Astrocyte (in vitro differentiated cells and primary cell): Measurements from ENCODE around the gene PREX1. TPM values are rescaled to one million over a fixed set of nuclear protein-coding genes. Genes with fewer than 3 reads are reported as not detected.

Source experiments
- DNase-seq: peaks from one replicate; pipeline ENCODE4 v3.0.0-alpha.2; 2010; ENCODE audit warnings: low read depth
- FAIRE-seq: peaks from 2 replicates; lab custom pipeline; 2011; peaks lifted over from hg19 to GRCh38; lab: Jason Lieb, UNC
- H2AFZ ChIP-seq: 2 replicates; pipeline ENCODE4 v1.6.0; 2012; ENCODE audit warnings: low read depth, low read length, inconsistent platforms
- H3K27ac ChIP-seq: 2 replicates; pipeline ENCODE4 v1.5.1; 2011; ENCODE audit warnings: low read depth, low read length, inconsistent platforms
- H3K27me3 ChIP-seq: 2 replicates; pipeline ENCODE4 v1.6.0; 2011; ENCODE audit warnings: low read length, inconsistent platforms; ENCODE audit not compliant: insufficient read depth
- H3K36me3 ChIP-seq: 2 replicates; pipeline ENCODE4 v1.5.1; 2011; ENCODE audit warnings: low read length, inconsistent platforms; ENCODE audit not compliant: insufficient read depth
- H3K4me1 ChIP-seq: 2 replicates; pipeline ENCODE4 v1.5.1; 2011; ENCODE audit warnings: low read length, inconsistent platforms; ENCODE audit not compliant: insufficient read depth
- H3K4me2 ChIP-seq: 2 replicates; pipeline ENCODE4 v1.6.0; 2012; ENCODE audit warnings: low read length, inconsistent platforms
- H3K4me3 ChIP-seq: 2 replicates; pipeline ENCODE4 v1.5.1; 2011; ENCODE audit warnings: low read depth, mild to moderate bottlenecking, low read length, inconsistent platforms; ENCODE audit not compliant: insufficient read depth
- H3K79me2 ChIP-seq: 2 replicates; pipeline ENCODE4 v1.6.0; 2012; ENCODE audit warnings: mild to moderate bottlenecking, low read length, inconsistent platforms; ENCODE audit not compliant: insufficient read depth
- H3K9ac ChIP-seq: 2 replicates; pipeline ENCODE4 v1.6.0; 2012; ENCODE audit warnings: mild to moderate bottlenecking, low read length, inconsistent platforms
- H3K9me3 ChIP-seq: 2 replicates; pipeline ENCODE4 v1.5.1; 2012; ENCODE audit warnings: low read depth, mild to moderate bottlenecking, low read length, inconsistent platforms; ENCODE audit not compliant: insufficient read depth
- H4K20me1 ChIP-seq: 2 replicates; pipeline ENCODE4 v1.6.0; 2012; ENCODE audit warnings: low read length, inconsistent platforms; ENCODE audit not compliant: insufficient read depth
- H3K27ac Mint-ChIP-seq: one replicate; pipeline ENCODE4 v1.8.0; 2021; ENCODE audit warnings: mild to moderate bottlenecking, mixed read lengths; ENCODE audit not compliant: unreplicated experiment
- H3K27me3 Mint-ChIP-seq: one replicate; pipeline ENCODE4 v1.8.0; 2021; ENCODE audit warnings: low read depth, mixed read lengths; ENCODE audit not compliant: unreplicated experiment
- H3K36me3 Mint-ChIP-seq: one replicate; pipeline ENCODE4 v1.8.0; 2021; ENCODE audit warnings: low read depth, mixed read lengths; ENCODE audit not compliant: unreplicated experiment
- H3K4me1 Mint-ChIP-seq: one replicate; pipeline ENCODE4 v1.8.0; 2021; ENCODE audit warnings: low read depth, mixed read lengths; ENCODE audit not compliant: unreplicated experiment
- H3K4me3 Mint-ChIP-seq: one replicate; pipeline ENCODE4 v1.8.0; 2021; ENCODE audit warnings: mild to moderate bottlenecking, moderate library complexity, mixed read lengths; ENCODE audit not compliant: unreplicated experiment
- H3K9me3 Mint-ChIP-seq: one replicate; pipeline ENCODE4 v1.8.0; 2021; ENCODE audit warnings: mild to moderate bottlenecking, mixed read lengths; ENCODE audit not compliant: unreplicated experiment
- CTCF ChIP-seq: IDR thresholded peaks from 2 replicates; pipeline ENCODE4 v1.5.1; 2011; ENCODE audit warnings: low read depth, mild to moderate bottlenecking, inconsistent platforms, low read length, moderate library complexity; ENCODE audit not compliant: insufficient read depth
- EZH2 ChIP-seq: IDR thresholded peaks from 2 replicates; pipeline ENCODE4 v1.6.1; 2012; ENCODE audit warnings: mild to moderate bottlenecking, low read length, inconsistent platforms; ENCODE audit not compliant: insufficient read depth
- total RNA-seq: library from RNA; stranded (reverse); gene quantifications from 2 replicates; pipeline ENCODE4 v1.2.1, GENCODE V29; 2021

PREX1 gene
- total RNA-seq, 1 donor from 2014 or later = 3.5 TPM

GRCh38 chr20:48679011-48679410, 148.8 kb downstream of the PREX1 start:
- Histone ChIP-seq H3K27me3 (no peaks in the 10 kb centered on the region), H4K20me1 (no peaks in the 10 kb centered on the region), H3K4me3 (no peak overlapping the region), H3K9me3 (no peaks in the 10 kb centered on the region), H3K79me2 (no peaks in the 10 kb centered on the region), H3K4me2 (no peak overlapping the region), H3K9ac (no peak overlapping the region), H3K36me3 (no peaks in the 10 kb centered on the region), H2AFZ (no peak overlapping the region), H3K4me1 (peaks cover 16% of the 10 kb centered on the region), H3K27ac (no peak overlapping the region)
- H3K36me3 Mint-ChIP-seq = peaks cover 5% of the 10 kb centered on the region
- H3K4me3 Mint-ChIP-seq = no peak overlapping the region
- DNase-seq (no peak), FAIRE-seq (no peak)
- peaks cover 3% of the 10 kb centered on the region for H3K27me3 Mint-ChIP-seq
- no peak overlapping the region for H3K27ac Mint-ChIP-seq
- no peaks in the 10 kb centered on the region for H3K9me3 Mint-ChIP-seq
- no peaks in the 10 kb centered on the region for H3K4me1 Mint-ChIP-seq
- TF ChIP-seq CTCF (no peak), EZH2 (no peak)

- FAIRE-seq (no peak), DNase-seq (no peak)
- H3K27me3 Mint-ChIP-seq = peaks cover 7% of the 10 kb centered on the region
- H3K36me3 Mint-ChIP-seq = peaks cover 3% of the 10 kb centered on the region
- Histone ChIP-seq H3K27ac (no peak overlapping the region), H3K9me3 (no peaks in the 10 kb centered on the region), H3K4me1 (peaks cover 16% of the 10 kb centered on the region), H3K36me3 (no peaks in the 10 kb centered on the region), H3K4me2 (no peak overlapping the region), H4K20me1 (no peaks in the 10 kb centered on the region), H3K79me2 (no peaks in the 10 kb centered on the region), H3K4me3 (no peak overlapping the region), H2AFZ (no peak overlapping the region), H3K27me3 (no peaks in the 10 kb centered on the region), H3K9ac (no peak overlapping the region)
- TF ChIP-seq CTCF = no peak
- no peak for TF ChIP-seq EZH2
- no peaks in the 10 kb centered on the region for H3K9me3 Mint-ChIP-seq
- no peak overlapping the region for H3K27ac Mint-ChIP-seq
- no peaks in the 10 kb centered on the region for H3K4me1 Mint-ChIP-seq
- no peak overlapping the region for H3K4me3 Mint-ChIP-seq
Measured at GRCh38 chr20:48678421-48678820, 149.4 kb downstream of the PREX1 start.

GRCh38 chr20:48676795-48677460, 150.9 kb downstream of the PREX1 start:
- H3K4me3 ChIP-seq = no peak overlapping the region
- no peak overlapping the region for H3K27ac Mint-ChIP-seq
- H3K9me3 Mint-ChIP-seq = no peaks in the 10 kb centered on the region
- no peak overlapping the region for H3K9ac ChIP-seq
- FAIRE-seq (no peak), DNase-seq (no peak)
- H3K36me3 Mint-ChIP-seq = peaks cover 3% of the 10 kb centered on the region
- no peaks in the 10 kb centered on the region for H3K4me1 Mint-ChIP-seq
- H3K36me3 ChIP-seq = no peaks in the 10 kb centered on the region
- no peak overlapping the region for H3K4me2 ChIP-seq
- no peaks in the 10 kb centered on the region for H3K27me3 ChIP-seq
- H3K27me3 Mint-ChIP-seq = peaks cover 19% of the 10 kb centered on the region
- no peak overlapping the region for H3K4me3 Mint-ChIP-seq
- no peaks in the 10 kb centered on the region for H3K79me2 ChIP-seq
- TF ChIP-seq EZH2 (no peak), CTCF (no peak)
- no peaks in the 10 kb centered on the region for H3K9me3 ChIP-seq
- peaks cover 3% of the 10 kb centered on the region for H3K4me1 ChIP-seq
- no peak overlapping the region for H3K27ac ChIP-seq
- no peak overlapping the region for H2AFZ ChIP-seq
- no peaks in the 10 kb centered on the region for H4K20me1 ChIP-seq
